VCaP (cell line): ENCODE data around the gene MMP19.
"Not testable (repeated sequence)": the region's sequence is repeated elsewhere in the genome, so short reads cannot be mapped to it uniquely, and the experiment has no call there.

Experiments
- H3K27ac ChIP-seq: fragments of 450-650 bp; 2 replicates; pipeline ENCODE4 v1.5.1; 2017
- CTCF ChIP-seq: fragments of 450-650 bp; conservative IDR thresholded peaks from 2 replicates; pipeline ENCODE4 v1.5.1; 2017; ENCODE audit warnings: mild to moderate bottlenecking, moderate library complexity

Gene MMP19

GRCh38 chr12:55840581-55841351 is 2.0 kb downstream of the MMP19 start:
- H3K27ac ChIP-seq = no peak overlapping the region
- no peak for TF ChIP-seq CTCF

- no peak for TF ChIP-seq CTCF
- no peak overlapping the region for H3K27ac ChIP-seq
Measured at GRCh38 chr12:55839345-55840140, 3.2 kb downstream of the MMP19 start.

- TF ChIP-seq CTCF = no peak
- no peak overlapping the region for H3K27ac ChIP-seq
Measured at GRCh38 chr12:55838361-55838760, 4.4 kb downstream of the MMP19 start.

- not testable (repeated sequence) for H3K27ac ChIP-seq
Measured at GRCh38 chr12:55834400-55834799, 8.3 kb downstream of the MMP19 start.

GRCh38 chr12:55833056-55833455 is 9.7 kb downstream of the MMP19 start:
- TF ChIP-seq CTCF = no peak
- no peak overlapping the region for H3K27ac ChIP-seq

GRCh38 chr12:55831447-55831815 is 11.3 kb downstream of the MMP19 start:
- no peak for TF ChIP-seq CTCF
- no peak overlapping the region for H3K27ac ChIP-seq

GRCh38 chr12:55830601-55831446 is 11.9 kb downstream of the MMP19 start:
- H3K27ac ChIP-seq = peak overlapping the region; percentile 95
- TF ChIP-seq CTCF = no peak
